Testis (tissue), 2 donors: ENCODE data around the gene KRT17.

Source experiments
- CTCF ChIP-seq, 3 experiments: fragments of 450-650 bp in 2 of 3; fragments of 200-600 bp in 1 of 3; sonication (generic) in 1 of 3; IDR thresholded peaks; one replicate each; pipeline ENCODE4 v1.5.1; 2016 to 2019; ENCODE audit warnings: antibody characterized with exemption in 3 of 3, mild to moderate bottlenecking in 2 of 3, moderate library complexity in 1 of 3
- POLR2A ChIP-seq: fragments of 450-650 bp; IDR thresholded peaks from one replicate; pipeline ENCODE4 v1.6.1; 2017; ENCODE audit warnings: antibody characterized with exemption, mild to moderate bottlenecking, moderate library complexity

GRCh38 chr17:41667280-41668041 lies 43.1 kb upstream of the KRT17 start:
- TF ChIP-seq POLR2A = no peak
- peak in 1 of 3 experiments; percentile 38 for TF ChIP-seq CTCF (IDR thresholded peaks at IDR 0.05)
